Neural cell (in vitro differentiated cells): Measurements from ENCODE around the gene KRT33A.
A peak's percentile ranks its signal among the peaks of the same experiment; 100 is the strongest.

Source experiments
- EZH2 ChIP-seq: fragments of 200-600, 300-800 bp; shearing (Covaris generic), sonication (generic); IDR thresholded peaks from 2 replicates; pipeline ENCODE4 v1.6.1; 2014; ENCODE audit warnings: antibody characterized with exemption, low read length, borderline replicate concordance, mild to moderate bottlenecking; ENCODE audit not compliant: insufficient read depth, poor library complexity, severe bottlenecking
- MXI1 ChIP-seq: fragments of 450-650 bp; conservative IDR thresholded peaks from 2 replicates; pipeline ENCODE4 v1.6.1; 2014; ENCODE audit warnings: antibody characterized with exemption, mild to moderate bottlenecking; ENCODE audit not compliant: poor library complexity, severe bottlenecking
- POLR2AphosphoS5 ChIP-seq: IDR thresholded peaks from 2 replicates; pipeline ENCODE4 v1.6.1; 2012
- RAD21 ChIP-seq: fragments of 450-650 bp; conservative IDR thresholded peaks from 2 replicates; pipeline ENCODE4 v1.6.1; 2014; ENCODE audit warnings: antibody characterized with exemption, mild to moderate bottlenecking, moderate library complexity
- SMC3 ChIP-seq: fragments of 450-650 bp; conservative IDR thresholded peaks from 2 replicates; pipeline ENCODE4 v1.6.1; 2014; ENCODE audit warnings: antibody characterized with exemption, mild to moderate bottlenecking, moderate library complexity; ENCODE audit not compliant: poor library complexity
- TAF1 ChIP-seq: IDR thresholded peaks from 2 replicates; pipeline ENCODE4 v1.6.1; 2012; ENCODE audit warnings: low read depth
- TF ChIP-seq, protein P1 (sequence below): fragments of 450-650 bp; IDR thresholded peaks from 2 replicates; pipeline ENCODE4 v1.5.1; 2014; ENCODE audit warnings: antibody characterized with exemption, mild to moderate bottlenecking, moderate library complexity; ENCODE audit not compliant: poor library complexity, severe bottlenecking
- TF ChIP-seq, protein P2 (sequence below): IDR thresholded peaks from 2 replicates; pipeline ENCODE4 v1.6.1; 2012; ENCODE audit warnings: borderline replicate concordance

DNA sequence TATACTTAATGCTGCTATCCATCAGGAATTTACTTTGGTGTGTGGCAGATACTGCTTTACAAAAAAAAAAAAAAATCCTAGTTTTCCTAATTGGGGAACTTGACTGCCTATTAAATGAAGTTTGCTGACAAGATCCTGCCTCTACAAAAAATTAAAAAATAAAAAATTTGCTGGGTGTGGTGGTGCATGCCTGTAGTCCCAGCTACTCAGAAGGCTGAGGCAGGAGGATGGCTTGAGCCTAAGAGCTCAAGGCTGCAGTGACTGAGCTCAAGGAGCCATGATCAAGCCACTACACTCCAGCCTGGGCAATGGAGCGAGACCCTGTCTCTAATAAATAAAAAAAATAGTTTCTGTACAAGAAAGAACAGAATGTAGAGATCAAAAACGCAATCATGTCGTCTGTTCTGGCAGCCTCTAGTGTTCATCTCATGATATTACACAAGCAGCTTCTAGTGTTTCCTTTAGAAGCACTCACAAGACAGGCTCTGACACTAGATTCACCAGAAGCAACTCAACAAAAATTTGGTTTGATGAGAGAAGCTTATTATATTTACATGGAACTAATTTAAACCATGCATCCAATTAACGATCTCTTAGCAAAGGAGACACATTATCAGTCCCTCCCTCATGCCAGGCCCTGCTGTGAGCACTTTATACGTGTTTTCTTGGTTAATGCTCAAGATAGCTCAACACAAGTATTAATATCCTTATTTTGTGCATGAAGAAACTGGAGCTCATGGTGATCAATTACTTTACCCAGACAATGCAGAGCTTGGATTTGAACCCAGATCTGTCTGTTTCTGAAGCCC lies 28.3 kb downstream of the KRT33A start:
- TF ChIP-seq POLR2AphosphoS5 = no peak
- TF ChIP-seq, protein P1, sequence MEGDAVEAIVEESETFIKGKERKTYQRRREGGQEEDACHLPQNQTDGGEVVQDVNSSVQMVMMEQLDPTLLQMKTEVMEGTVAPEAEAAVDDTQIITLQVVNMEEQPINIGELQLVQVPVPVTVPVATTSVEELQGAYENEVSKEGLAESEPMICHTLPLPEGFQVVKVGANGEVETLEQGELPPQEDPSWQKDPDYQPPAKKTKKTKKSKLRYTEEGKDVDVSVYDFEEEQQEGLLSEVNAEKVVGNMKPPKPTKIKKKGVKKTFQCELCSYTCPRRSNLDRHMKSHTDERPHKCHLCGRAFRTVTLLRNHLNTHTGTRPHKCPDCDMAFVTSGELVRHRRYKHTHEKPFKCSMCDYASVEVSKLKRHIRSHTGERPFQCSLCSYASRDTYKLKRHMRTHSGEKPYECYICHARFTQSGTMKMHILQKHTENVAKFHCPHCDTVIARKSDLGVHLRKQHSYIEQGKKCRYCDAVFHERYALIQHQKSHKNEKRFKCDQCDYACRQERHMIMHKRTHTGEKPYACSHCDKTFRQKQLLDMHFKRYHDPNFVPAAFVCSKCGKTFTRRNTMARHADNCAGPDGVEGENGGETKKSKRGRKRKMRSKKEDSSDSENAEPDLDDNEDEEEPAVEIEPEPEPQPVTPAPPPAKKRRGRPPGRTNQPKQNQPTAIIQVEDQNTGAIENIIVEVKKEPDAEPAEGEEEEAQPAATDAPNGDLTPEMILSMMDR = peak; percentile 72
- TF ChIP-seq EZH2 = no peak
- no peak for TF ChIP-seq MXI1
- peak; percentile 65 for TF ChIP-seq SMC3
- no peak for TF ChIP-seq TAF1
- TF ChIP-seq, protein P2, sequence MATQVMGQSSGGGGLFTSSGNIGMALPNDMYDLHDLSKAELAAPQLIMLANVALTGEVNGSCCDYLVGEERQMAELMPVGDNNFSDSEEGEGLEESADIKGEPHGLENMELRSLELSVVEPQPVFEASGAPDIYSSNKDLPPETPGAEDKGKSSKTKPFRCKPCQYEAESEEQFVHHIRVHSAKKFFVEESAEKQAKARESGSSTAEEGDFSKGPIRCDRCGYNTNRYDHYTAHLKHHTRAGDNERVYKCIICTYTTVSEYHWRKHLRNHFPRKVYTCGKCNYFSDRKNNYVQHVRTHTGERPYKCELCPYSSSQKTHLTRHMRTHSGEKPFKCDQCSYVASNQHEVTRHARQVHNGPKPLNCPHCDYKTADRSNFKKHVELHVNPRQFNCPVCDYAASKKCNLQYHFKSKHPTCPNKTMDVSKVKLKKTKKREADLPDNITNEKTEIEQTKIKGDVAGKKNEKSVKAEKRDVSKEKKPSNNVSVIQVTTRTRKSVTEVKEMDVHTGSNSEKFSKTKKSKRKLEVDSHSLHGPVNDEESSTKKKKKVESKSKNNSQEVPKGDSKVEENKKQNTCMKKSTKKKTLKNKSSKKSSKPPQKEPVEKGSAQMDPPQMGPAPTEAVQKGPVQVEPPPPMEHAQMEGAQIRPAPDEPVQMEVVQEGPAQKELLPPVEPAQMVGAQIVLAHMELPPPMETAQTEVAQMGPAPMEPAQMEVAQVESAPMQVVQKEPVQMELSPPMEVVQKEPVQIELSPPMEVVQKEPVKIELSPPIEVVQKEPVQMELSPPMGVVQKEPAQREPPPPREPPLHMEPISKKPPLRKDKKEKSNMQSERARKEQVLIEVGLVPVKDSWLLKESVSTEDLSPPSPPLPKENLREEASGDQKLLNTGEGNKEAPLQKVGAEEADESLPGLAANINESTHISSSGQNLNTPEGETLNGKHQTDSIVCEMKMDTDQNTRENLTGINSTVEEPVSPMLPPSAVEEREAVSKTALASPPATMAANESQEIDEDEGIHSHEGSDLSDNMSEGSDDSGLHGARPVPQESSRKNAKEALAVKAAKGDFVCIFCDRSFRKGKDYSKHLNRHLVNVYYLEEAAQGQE = no peak
- peak; percentile 61 for TF ChIP-seq RAD21
